IPS-15b (cell line): ENCODE measurements around the gene B9D1.

Source experiments
- H3K27me3 ChIP-seq: one replicate; pipeline ENCODE4 v1.6.1; 2013; ENCODE audit warnings: low read length; ENCODE audit not compliant: control insufficient read depth, insufficient read depth
- H3K36me3 ChIP-seq: one replicate; pipeline ENCODE4 v1.6.1; 2013; ENCODE audit warnings: low read length; ENCODE audit not compliant: control insufficient read depth, insufficient read depth
- H3K4me1 ChIP-seq: one replicate; pipeline ENCODE4 v1.6.1; 2013; ENCODE audit warnings: mild to moderate bottlenecking, low read length; ENCODE audit not compliant: control insufficient read depth, insufficient read depth
- H3K4me3 ChIP-seq: one replicate; pipeline ENCODE4 v1.5.1; 2013; ENCODE audit warnings: low read depth, low read length
- H3K9ac ChIP-seq: one replicate; pipeline ENCODE4 v1.6.1; 2013; ENCODE audit warnings: low read depth, mild to moderate bottlenecking, low read length
- H3K9me3 ChIP-seq: one replicate; pipeline ENCODE4 v1.6.1; 2013; ENCODE audit warnings: mild to moderate bottlenecking, low read length; ENCODE audit not compliant: control insufficient read depth, insufficient read depth

B9D1 gene

GRCh38 chr17:19370493-19370960 lies 8.0 kb upstream of the B9D1 start:
- Histone ChIP-seq H3K9me3 (no peaks in the 10 kb centered on the region), H3K9ac (peak overlapping the region; percentile 24), H3K4me3 (no peak overlapping the region), H3K36me3 (no peaks in the 10 kb centered on the region), H3K4me1 (peaks cover 4% of the 10 kb centered on the region), H3K27me3 (no peaks in the 10 kb centered on the region)

DNA sequence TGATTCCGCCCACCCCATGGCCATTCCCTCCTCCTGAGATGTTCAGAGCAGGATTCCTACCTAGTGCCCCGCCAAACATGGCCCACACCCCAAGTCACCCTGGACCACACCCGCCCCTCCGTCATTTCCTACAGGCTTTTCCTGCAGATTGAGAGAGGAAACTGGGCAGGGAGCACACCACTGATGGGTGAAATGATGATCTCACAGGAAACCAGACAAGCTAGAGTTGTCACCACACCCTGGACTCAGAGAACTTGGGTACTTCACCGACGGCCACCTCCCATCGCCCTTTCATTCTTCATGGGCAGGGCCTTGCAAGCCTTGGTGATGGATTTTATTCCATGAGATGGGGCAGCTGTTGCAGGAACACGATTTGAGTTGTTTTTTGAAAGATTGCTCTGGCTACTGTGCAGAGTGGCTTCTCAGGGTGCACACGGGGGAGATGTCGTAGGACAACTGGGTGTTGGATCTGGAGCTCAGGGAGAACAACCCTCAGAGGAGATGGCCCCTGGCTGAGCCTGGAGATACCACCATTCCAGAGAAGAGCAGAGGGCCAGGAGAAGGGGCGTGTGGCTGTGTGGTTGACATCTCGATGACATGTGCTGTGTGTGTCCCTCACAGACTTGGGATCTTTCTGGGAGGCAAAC lies 7.4 kb upstream of the B9D1 start:
- H3K4me3 ChIP-seq, result no peak overlapping the region
- peaks cover 4% of the 10 kb centered on the region for H3K4me1 ChIP-seq
- H3K36me3 ChIP-seq, result no peaks in the 10 kb centered on the region
- H3K9ac ChIP-seq, result peak overlapping the region; percentile 24
- no peaks in the 10 kb centered on the region for H3K27me3 ChIP-seq
- H3K9me3 ChIP-seq, result no peaks in the 10 kb centered on the region

DNA sequence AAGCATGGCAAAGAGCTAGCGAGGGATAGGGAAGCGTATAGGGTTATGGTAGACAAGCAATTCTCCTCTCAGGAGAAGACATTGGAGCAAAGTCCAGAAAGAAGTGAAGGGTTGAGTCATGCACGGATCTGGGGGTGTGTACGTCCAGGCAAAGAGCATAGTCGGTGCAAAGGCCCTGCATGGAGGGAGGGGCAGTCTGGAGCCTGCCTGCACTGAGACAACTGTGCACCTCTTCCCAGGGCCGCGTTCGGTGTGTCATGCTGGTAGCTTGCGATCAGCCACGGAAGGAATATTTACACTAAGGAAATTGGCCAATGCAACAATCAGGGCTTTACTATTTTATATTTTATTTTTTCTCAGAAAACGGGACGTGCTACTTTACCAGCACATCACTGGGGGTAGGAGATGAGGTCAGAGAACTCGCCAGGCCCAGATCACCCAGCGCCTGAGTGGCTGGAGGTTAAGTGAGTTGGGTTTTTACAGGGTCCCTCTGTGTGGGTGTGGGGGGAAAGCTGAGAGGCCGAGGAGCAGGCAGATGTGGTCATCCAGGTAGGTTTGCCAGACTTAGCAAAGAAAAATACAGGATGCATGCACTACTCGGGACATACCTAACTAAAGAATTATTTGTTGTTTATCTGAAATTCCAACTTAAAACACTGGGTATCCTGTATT lies 6.7 kb upstream of the B9D1 start:
- no peak overlapping the region for H3K4me3 ChIP-seq
- H3K4me1 ChIP-seq, result peaks cover 4% of the 10 kb centered on the region
- H3K36me3 ChIP-seq, result no peaks in the 10 kb centered on the region
- no peaks in the 10 kb centered on the region for H3K27me3 ChIP-seq
- H3K9ac ChIP-seq, result no peak overlapping the region
- H3K9me3 ChIP-seq, result no peaks in the 10 kb centered on the region

- Histone ChIP-seq H3K9ac (no peak overlapping the region), H3K36me3 (no peaks in the 10 kb centered on the region), H3K4me1 (peaks cover 7% of the 10 kb centered on the region), H3K4me3 (no peak overlapping the region), H3K27me3 (peaks cover 3% of the 10 kb centered on the region), H3K9me3 (no peaks in the 10 kb centered on the region)
Measured at GRCh38 chr17:19368229-19368628, 5.7 kb upstream of the B9D1 start.

DNA sequence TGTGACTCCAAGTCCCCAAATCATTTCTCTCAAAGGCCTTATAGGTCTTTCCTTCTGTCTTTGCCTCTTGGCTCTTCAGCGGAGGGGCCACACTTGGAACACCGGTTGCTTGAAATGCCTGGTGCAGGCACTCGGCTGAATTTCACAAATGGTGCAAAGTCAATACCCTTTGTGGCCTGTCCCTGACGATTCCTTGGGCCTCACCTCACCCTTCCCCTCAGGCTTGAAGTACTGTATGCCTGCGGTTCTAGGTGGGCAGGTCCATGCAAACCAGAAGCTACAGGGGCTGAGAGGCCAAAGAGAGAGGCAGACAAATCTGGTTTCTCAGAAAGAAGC lies 4.1 kb upstream of the B9D1 start:
- no peak overlapping the region for H3K9ac ChIP-seq

GRCh38 chr17:19365833-19366636 lies 3.5 kb upstream of the B9D1 start:
- Histone ChIP-seq H3K27me3 (peaks cover 4% of the 10 kb centered on the region), H3K9ac (no peak overlapping the region), H3K9me3 (no peaks in the 10 kb centered on the region), H3K4me1 (peaks cover 3% of the 10 kb centered on the region), H3K4me3 (no peak overlapping the region), H3K36me3 (no peaks in the 10 kb centered on the region)

More for the DNA sequence above, 4.1 kb upstream of the B9D1 start:
- Histone ChIP-seq H3K4me1 (peaks cover 3% of the 10 kb centered on the region), H3K27me3 (peaks cover 4% of the 10 kb centered on the region), H3K4me3 (no peak overlapping the region), H3K9me3 (no peaks in the 10 kb centered on the region), H3K36me3 (no peaks in the 10 kb centered on the region)

DNA sequence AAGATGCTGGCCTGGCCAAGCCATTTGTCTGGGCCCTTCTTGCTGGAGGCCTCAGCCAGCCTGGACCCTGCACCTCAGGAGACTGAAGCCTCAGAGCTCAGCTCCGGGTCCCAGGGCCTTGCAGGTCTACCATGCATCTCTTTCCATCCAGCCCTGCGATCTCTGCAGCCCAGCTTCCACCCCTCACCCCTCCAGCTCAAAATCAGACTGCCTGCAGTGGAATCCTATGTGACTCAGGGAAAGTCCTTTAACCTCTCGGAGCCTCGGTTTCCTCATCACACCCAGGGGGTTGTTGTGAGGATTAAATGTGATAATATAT lies 2.9 kb upstream of the B9D1 start:
- peaks cover 4% of the 10 kb centered on the region for H3K27me3 ChIP-seq
- peaks cover 3% of the 10 kb centered on the region for H3K4me1 ChIP-seq
- H3K9ac ChIP-seq, result no peak overlapping the region
- H3K4me3 ChIP-seq, result no peak overlapping the region
- no peaks in the 10 kb centered on the region for H3K9me3 ChIP-seq
- no peaks in the 10 kb centered on the region for H3K36me3 ChIP-seq

- Histone ChIP-seq H3K4me1 (peaks cover 3% of the 10 kb centered on the region), H3K27me3 (peaks cover 4% of the 10 kb centered on the region), H3K9ac (no peak overlapping the region), H3K36me3 (peaks cover 3% of the 10 kb centered on the region), H3K9me3 (no peaks in the 10 kb centered on the region), H3K4me3 (no peak overlapping the region)
Measured at GRCh38 chr17:19364699-19365498, 2.4 kb upstream of the B9D1 start.

DNA sequence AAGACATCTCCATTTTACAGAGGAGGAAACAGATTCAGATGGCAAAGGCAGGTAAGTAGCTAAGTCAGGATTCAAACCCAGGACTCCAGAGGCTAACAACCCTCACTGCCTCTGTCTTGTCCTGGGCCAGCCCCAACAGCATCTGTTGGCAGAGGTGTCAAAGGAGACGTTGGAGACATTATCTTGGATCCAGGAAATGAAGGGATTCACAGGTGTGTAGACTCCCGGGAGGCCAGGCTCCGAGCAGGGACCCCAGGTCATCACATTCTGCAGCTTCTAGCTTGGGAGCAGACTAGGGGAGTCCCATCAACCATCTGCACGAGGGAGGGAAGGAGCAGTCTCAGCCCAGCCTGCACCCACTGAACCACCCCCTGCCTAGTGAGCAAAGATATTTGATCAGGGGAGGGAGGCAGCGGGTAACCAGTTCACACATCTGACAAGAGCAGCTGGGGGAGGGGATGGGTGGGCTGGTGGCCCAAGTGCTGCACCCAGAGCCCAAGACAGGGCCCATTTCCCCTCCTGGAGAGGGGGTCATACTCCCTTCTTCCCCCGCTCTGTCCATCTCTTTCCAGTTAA lies 1.0 kb upstream of the B9D1 start:
- peaks cover 6% of the 10 kb centered on the region for H3K36me3 ChIP-seq
- peaks cover 4% of the 10 kb centered on the region for H3K27me3 ChIP-seq
- H3K4me3 ChIP-seq, result no peak overlapping the region
- peaks cover 3% of the 10 kb centered on the region for H3K4me1 ChIP-seq
- H3K9ac ChIP-seq, result peak overlapping the region; percentile 26
- no peaks in the 10 kb centered on the region for H3K9me3 ChIP-seq

DNA sequence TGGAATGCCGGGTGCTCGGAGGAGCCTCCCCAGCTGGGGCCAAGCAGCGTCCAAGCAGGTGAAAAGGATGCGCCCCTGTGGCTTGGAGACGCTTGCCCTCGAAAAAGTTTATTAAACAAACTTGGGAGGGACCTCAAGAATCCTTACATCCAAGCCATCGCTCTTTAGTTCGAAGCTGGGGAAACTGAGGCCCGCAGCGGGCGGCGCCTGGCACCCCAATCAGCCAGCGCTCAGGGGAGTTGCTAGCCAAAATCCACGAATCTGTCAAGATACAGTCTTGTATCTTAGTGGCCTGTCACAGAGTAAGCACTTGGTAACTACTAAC lies 553 bp upstream of the B9D1 start:
- H3K9ac ChIP-seq, result no peak overlapping the region
- H3K4me3 ChIP-seq, result peak overlapping the region; percentile 87
- H3K4me1 ChIP-seq, result peaks cover 3% of the 10 kb centered on the region

GRCh38 chr17:19361944-19362276 lies 613 bp downstream of the B9D1 start:
- Histone ChIP-seq H3K4me3 (peak overlapping the region; percentile 87), H3K27me3 (peaks cover 4% of the 10 kb centered on the region), H3K4me1 (peaks cover 3% of the 10 kb centered on the region), H3K36me3 (peaks cover 13% of the 10 kb centered on the region), H3K9ac (peak overlapping the region; percentile 71), H3K9me3 (no peaks in the 10 kb centered on the region)

More for the DNA sequence above, 553 bp upstream of the B9D1 start:
- Histone ChIP-seq H3K36me3 (peaks cover 6% of the 10 kb centered on the region), H3K9me3 (no peaks in the 10 kb centered on the region), H3K27me3 (peaks cover 4% of the 10 kb centered on the region)
